ENCODE measurements around the gene TRABD2A.

GRCh38 chr2:84906108-84906899 is 25.4 kb upstream of the TRABD2A start:
- TF ChIP-seq, protein P1, sequence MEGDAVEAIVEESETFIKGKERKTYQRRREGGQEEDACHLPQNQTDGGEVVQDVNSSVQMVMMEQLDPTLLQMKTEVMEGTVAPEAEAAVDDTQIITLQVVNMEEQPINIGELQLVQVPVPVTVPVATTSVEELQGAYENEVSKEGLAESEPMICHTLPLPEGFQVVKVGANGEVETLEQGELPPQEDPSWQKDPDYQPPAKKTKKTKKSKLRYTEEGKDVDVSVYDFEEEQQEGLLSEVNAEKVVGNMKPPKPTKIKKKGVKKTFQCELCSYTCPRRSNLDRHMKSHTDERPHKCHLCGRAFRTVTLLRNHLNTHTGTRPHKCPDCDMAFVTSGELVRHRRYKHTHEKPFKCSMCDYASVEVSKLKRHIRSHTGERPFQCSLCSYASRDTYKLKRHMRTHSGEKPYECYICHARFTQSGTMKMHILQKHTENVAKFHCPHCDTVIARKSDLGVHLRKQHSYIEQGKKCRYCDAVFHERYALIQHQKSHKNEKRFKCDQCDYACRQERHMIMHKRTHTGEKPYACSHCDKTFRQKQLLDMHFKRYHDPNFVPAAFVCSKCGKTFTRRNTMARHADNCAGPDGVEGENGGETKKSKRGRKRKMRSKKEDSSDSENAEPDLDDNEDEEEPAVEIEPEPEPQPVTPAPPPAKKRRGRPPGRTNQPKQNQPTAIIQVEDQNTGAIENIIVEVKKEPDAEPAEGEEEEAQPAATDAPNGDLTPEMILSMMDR (IDR thresholded peaks at IDR 0.05) = no peak
- no peak for TF ChIP-seq POLR2A (IDR thresholded peaks at IDR 0.05)
